ACC112 (cell line): ENCODE data around the gene TRAK1.

Experiments
- H2AFZ ChIP-seq: fragments of 200-600 bp; sonication (generic); one replicate; pipeline ENCODE4 v1.6.0; 2017; ENCODE audit warnings: antibody characterized with exemption, low read length; ENCODE audit not compliant: unreplicated experiment
- H3K27ac ChIP-seq: fragments of 200-600 bp; sonication (generic); 2 replicates; pipeline ENCODE4 v1.5.1; 2014; ENCODE audit warnings: low read depth, mild to moderate bottlenecking, antibody characterized with exemption, low read length, moderate library complexity
- H3K27me3 ChIP-seq: fragments of 200-600 bp; sonication (generic); 2 replicates; pipeline ENCODE4 v1.6.1; 2014; ENCODE audit warnings: mild to moderate bottlenecking, antibody characterized with exemption, low read length, moderate library complexity, mixed read lengths; ENCODE audit not compliant: insufficient read depth
- H3K36me3 ChIP-seq: fragments of 200-600 bp; sonication (generic); 2 replicates; pipeline ENCODE4 v1.6.1; 2016; ENCODE audit warnings: mild to moderate bottlenecking, antibody characterized with exemption, low read length, moderate library complexity, mixed read lengths; ENCODE audit not compliant: insufficient read depth
- H3K4me1 ChIP-seq: fragments of 200-600 bp; sonication (generic); one replicate; pipeline ENCODE4 v1.6.1; 2016; ENCODE audit warnings: low read length, mixed read lengths; ENCODE audit not compliant: insufficient read depth, unreplicated experiment, control insufficient read depth
- H3K4me3 ChIP-seq: fragments of 200-600 bp; sonication (generic); 2 replicates; pipeline ENCODE4 v1.5.1; 2014; ENCODE audit warnings: mild to moderate bottlenecking, low read depth, low read length
- H3K79me2 ChIP-seq: fragments of 200-600 bp; sonication (generic); one replicate; pipeline ENCODE4 v1.6.0; 2016; ENCODE audit warnings: low read length; ENCODE audit not compliant: control insufficient read depth, unreplicated experiment, insufficient read depth

TRAK1 gene

GRCh38 chr3:42081838-42082473 is 9.2 kb upstream of the TRAK1 start:
- H3K27ac ChIP-seq = peak overlapping the region; percentile 78
- H3K4me1 ChIP-seq = peaks cover 39% of the 10 kb centered on the region
- H3K4me3 ChIP-seq = peak overlapping the region; percentile 63
- no peaks in the 10 kb centered on the region for H3K27me3 ChIP-seq
- peak overlapping the region; percentile 56 for H2AFZ ChIP-seq
- peaks cover 42% of the 10 kb centered on the region for H3K79me2 ChIP-seq
- H3K36me3 ChIP-seq = no peaks in the 10 kb centered on the region

GRCh38 chr3:42084586-42084985 is 6.6 kb upstream of the TRAK1 start:
- Histone ChIP-seq H3K36me3 (no peaks in the 10 kb centered on the region), H2AFZ (no peak overlapping the region), H3K79me2 (peaks cover 40% of the 10 kb centered on the region), H3K27me3 (no peaks in the 10 kb centered on the region), H3K4me1 (peaks cover 39% of the 10 kb centered on the region), H3K4me3 (no peak overlapping the region), H3K27ac (no peak overlapping the region)

DNA sequence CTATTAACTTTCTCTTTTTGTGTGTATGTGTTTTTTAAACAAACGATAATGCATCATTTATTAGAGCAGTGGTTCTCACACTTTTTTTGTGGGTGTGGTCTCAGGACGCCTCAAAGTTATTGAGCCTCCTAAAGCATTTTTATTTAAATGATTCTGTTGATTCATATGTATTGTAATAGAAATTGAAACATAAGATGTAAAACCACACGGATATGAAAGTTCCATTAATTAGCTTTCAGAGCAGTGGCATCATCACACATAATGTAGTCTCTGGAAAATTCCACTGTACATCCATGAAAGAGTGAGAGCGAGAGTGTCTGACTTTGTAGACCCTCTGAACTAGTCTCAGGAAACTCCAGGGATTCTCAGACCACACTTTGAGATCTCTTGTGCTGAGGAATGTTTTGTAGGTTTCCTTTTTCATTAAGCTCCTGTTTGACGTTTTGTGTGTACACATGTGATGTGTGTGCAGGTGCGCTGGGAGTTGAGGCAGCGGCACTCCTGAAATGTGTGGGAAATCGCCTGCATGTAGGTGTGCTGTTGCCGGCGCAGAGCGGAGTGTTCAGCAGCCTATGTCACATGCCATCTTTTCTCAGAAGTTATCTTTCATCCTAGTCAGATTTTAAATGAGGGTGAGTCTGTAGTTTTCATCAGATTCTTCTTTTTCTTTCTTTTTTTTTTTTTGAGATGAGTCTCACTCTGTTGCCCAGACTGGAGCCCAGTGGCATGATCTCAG is 5.3 kb upstream of the TRAK1 start:
- Histone ChIP-seq H3K36me3 (no peaks in the 10 kb centered on the region), H3K4me1 (peaks cover 31% of the 10 kb centered on the region), H3K27me3 (no peaks in the 10 kb centered on the region), H3K4me3 (no peak overlapping the region), H3K27ac (no peak overlapping the region), H3K79me2 (peaks cover 35% of the 10 kb centered on the region), H2AFZ (no peak overlapping the region)

DNA sequence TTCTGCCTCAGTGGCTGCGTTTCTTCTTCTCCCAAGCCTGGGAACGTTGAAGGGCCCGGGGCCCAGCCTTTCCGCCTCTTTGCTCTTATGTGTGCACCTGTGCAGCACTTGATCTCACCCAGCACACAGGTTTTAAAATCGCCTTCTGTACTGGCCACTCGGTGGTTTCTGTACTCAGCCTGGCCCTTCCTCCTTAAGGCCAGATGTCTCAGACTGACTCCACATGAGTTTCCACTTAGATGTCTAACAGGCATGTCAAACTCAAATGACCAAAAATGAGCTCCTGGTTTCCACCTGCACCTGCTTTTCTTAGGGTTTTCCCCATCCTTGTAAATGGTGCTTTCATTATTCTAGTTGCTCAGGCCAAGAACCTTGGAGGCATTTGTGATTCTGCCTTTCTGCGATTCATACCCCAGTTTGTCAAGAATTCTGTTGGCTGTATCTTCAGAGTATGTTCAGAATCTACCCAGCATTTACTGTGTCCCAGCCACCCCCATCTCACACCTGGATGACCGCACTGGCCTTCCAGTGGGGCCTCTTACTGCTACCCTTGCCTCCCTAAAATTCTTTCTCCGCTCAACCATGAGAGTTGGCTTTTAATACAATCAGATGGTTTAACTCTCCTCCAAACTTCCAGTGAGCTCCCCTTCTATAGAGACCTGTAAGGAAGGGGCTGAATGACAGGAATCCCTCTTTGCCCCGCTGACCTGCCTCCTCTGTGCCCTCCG is 2.2 kb upstream of the TRAK1 start:
- Histone ChIP-seq H3K36me3 (0 out of 2 replicates have a peak, but pooled peaks cover 4% of the 10 kb centered on the region), H3K27ac (no peak overlapping the region), H2AFZ (no peak overlapping the region), H3K27me3 (no peaks in the 10 kb centered on the region), H3K79me2 (peaks cover 18% of the 10 kb centered on the region), H3K4me1 (peaks cover 13% of the 10 kb centered on the region), H3K4me3 (no peak overlapping the region)

DNA sequence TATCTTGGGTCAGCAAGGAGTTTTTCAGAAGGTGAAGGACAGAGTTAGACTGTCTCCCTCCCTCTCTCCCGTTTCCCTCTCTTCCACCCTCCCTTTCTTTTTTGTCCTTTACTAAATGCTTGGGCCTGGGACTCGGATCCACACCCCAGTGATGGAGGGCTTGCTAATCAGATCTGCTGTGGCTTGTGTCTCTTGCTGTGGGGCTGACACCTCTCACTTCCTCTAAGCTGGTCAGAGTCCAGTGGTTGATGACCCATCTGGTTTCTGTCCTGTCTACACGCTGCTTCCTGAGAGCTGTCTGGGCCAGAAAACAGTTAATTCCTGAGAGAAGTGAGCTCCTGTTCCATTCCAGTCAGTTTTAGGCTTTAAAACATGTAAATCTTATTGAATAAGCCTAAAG is 849 bp downstream of the TRAK1 start:
- H3K36me3 ChIP-seq = 0 out of 2 replicates have a peak, but pooled peaks cover 4% of the 10 kb centered on the region
- H2AFZ ChIP-seq = no peak overlapping the region
- peaks cover 19% of the 10 kb centered on the region for H3K4me1 ChIP-seq
- H3K79me2 ChIP-seq = peaks cover 4% of the 10 kb centered on the region
- H3K4me3 ChIP-seq = no peak overlapping the region
- H3K27me3 ChIP-seq = no peaks in the 10 kb centered on the region
- no peak overlapping the region for H3K27ac ChIP-seq

DNA sequence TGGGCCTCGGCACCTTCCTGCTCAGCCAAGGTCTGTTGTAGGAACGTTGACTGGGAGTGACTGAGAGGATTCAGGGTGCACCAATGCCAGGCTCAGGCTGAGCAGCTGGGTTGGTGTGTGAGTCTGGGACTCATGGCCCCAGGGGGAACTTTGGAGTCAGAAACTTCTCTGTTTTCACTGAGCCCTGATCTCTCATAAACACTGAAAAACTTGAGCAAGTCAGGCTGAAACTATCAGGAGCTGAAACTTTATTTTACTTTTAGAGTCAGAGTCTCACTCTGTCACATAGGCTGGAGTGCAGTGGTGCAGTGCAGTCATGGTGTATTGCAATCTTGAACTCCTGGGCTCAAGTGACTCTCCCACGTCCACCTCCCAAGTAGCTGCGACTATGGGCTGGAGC is 3.0 kb downstream of the TRAK1 start:
- Histone ChIP-seq H3K4me3 (no peak overlapping the region), H2AFZ (no peak overlapping the region), H3K27me3 (no peaks in the 10 kb centered on the region), H3K79me2 (peaks cover 4% of the 10 kb centered on the region), H3K4me1 (peaks cover 24% of the 10 kb centered on the region), H3K36me3 (0 out of 2 replicates have a peak, but pooled peaks cover 4% of the 10 kb centered on the region), H3K27ac (no peak overlapping the region)

GRCh38 chr3:42094691-42095391 is 3.7 kb downstream of the TRAK1 start:
- no peaks in the 10 kb centered on the region for H3K27me3 ChIP-seq
- no peak overlapping the region for H3K27ac ChIP-seq
- H2AFZ ChIP-seq = no peak overlapping the region
- peaks cover 24% of the 10 kb centered on the region for H3K4me1 ChIP-seq
- no peak overlapping the region for H3K4me3 ChIP-seq
- H3K79me2 ChIP-seq = peaks cover 4% of the 10 kb centered on the region
- H3K36me3 ChIP-seq = 0 out of 2 replicates have a peak, but pooled peaks cover 4% of the 10 kb centered on the region

- Histone ChIP-seq H3K4me3 (no peak overlapping the region), H3K27ac (no peak overlapping the region), H3K4me1 (peaks cover 23% of the 10 kb centered on the region), H3K79me2 (peaks cover 4% of the 10 kb centered on the region), H3K27me3 (no peaks in the 10 kb centered on the region), H3K36me3 (0 out of 2 replicates have a peak, but pooled peaks cover 4% of the 10 kb centered on the region), H2AFZ (no peak overlapping the region)
These were observed 4.4 kb downstream of the TRAK1 start for GRCh38 chr3:42095540-42095939.

DNA sequence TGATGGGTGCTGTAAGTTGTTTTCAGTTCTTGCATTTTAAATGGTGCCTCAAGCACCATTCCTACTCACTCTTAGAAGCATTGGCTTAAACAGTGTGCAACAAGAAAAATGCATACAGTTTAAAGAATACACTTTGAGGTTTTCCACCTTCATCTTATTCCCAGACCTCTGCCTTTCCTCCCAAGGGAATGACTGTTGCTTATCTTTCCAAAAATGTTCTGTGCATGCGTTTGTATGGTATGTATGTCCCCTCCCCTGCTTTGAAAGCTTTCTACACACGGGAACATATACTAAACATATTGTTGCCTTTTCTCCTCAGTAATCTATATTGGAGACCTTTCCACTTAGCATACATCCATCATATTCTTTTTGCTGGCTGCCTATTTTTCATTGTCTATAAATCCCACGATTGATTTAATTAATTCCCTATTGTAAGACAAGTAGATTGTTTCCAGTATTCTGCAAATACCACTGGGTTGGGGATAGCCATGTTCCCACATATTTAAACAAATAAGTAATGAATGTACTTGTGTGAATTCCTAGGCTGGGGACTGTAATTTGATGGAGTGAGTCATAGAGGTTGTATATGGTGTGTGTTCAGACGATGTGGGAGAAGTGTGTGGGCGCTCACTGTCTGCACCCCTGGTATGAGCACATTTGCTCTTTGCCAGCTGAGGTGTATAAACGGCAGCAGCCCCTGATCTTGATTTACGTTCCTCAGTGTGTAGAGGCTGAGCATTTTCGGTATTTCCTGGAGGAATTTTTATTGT is 5.8 kb downstream of the TRAK1 start:
- no peak overlapping the region for H3K27ac ChIP-seq
- peaks cover 3% of the 10 kb centered on the region for H3K79me2 ChIP-seq
- H3K4me1 ChIP-seq = peaks cover 20% of the 10 kb centered on the region

GRCh38 chr3:42097566-42097946 is 6.4 kb downstream of the TRAK1 start:
- H3K4me3 ChIP-seq = no peak overlapping the region
- no peaks in the 10 kb centered on the region for H3K27me3 ChIP-seq
- H3K4me1 ChIP-seq = peaks cover 20% of the 10 kb centered on the region
- H3K27ac ChIP-seq = no peak overlapping the region
- no peak overlapping the region for H2AFZ ChIP-seq
- no peaks in the 10 kb centered on the region for H3K79me2 ChIP-seq
- no peaks in the 10 kb centered on the region for H3K36me3 ChIP-seq

More for the DNA sequence above, 5.8 kb downstream of the TRAK1 start:
- Histone ChIP-seq H3K36me3 (0 out of 2 replicates have a peak, but pooled peaks cover 4% of the 10 kb centered on the region), H2AFZ (no peak overlapping the region), H3K27me3 (no peaks in the 10 kb centered on the region), H3K4me3 (no peak overlapping the region)
